K562 (cell line): ENCODE measurements around the gene CCDC124. TPM values are rescaled to one million over a fixed set of nuclear protein-coding genes. Genes with fewer than 3 reads are reported as not detected.

Experiments
- ARID2 ChIP-seq: fragments of 450-650 bp; IDR thresholded peaks from 2 replicates; pipeline ENCODE4 v1.6.1; 2017; ENCODE audit warnings: antibody characterized with exemption, mild to moderate bottlenecking
- ATF7 ChIP-seq: fragments of 450-650 bp; IDR thresholded peaks from 2 replicates; pipeline ENCODE4 v1.7.1; 2014; ENCODE audit warnings: mild to moderate bottlenecking, moderate library complexity
- BRCA1 ChIP-seq, 2 experiments: fragments of 450-650 bp in 1 of 2; sonication (generic) in 1 of 2; formaldehyde crosslinking in 1 of 2; IDR thresholded peaks; 2 replicates each; pipeline versions ENCODE4 v1.5.0 to v1.6.1; 2017 to 2020; ENCODE audit warnings: mild to moderate bottlenecking in 1 of 2, missing genetic modification reagents in 1 of 2
- FOXJ2 ChIP-seq: fragments of 200-800 bp; sonication (Bioruptor generic); IDR thresholded peaks from 2 replicates; pipeline ENCODE4 v1.6.1; 2016; ENCODE audit warnings: missing genetic modification characterization, missing compliant biosample characterization
- IRF1 ChIP-seq: sonication (generic); formaldehyde crosslinking; IDR thresholded peaks from 2 replicates; pipeline ENCODE4 v1.8.0; 2022; ENCODE audit warnings: missing genetic modification reagents, mild to moderate bottlenecking, borderline replicate concordance
- MAX ChIP-seq: sonication (generic); formaldehyde crosslinking; IDR thresholded peaks from 2 replicates; pipeline ENCODE4 v1.9.0; 2022; ENCODE audit warnings: mild to moderate bottlenecking, missing genetic modification reagents
- MCM2 ChIP-seq: fragments of 450-650 bp; IDR thresholded peaks from 2 replicates; pipeline ENCODE4 v1.6.1; 2017; ENCODE audit warnings: low read depth, mild to moderate bottlenecking
- MITF ChIP-seq: IDR thresholded peaks from 2 replicates; pipeline ENCODE4 v1.6.1; 2014; ENCODE audit warnings: antibody characterized with exemption
- MNT ChIP-seq, 2 experiments: fragments of 450-650 bp; conservative IDR thresholded peaks; 2 replicates each; pipeline ENCODE4 v1.6.1; 2017; ENCODE audit warnings: mild to moderate bottlenecking in 2 of 2, moderate library complexity in 2 of 2
- MTA2 ChIP-seq: fragments of 450-650 bp; IDR thresholded peaks from 2 replicates; pipeline ENCODE4 v1.6.1; 2016; ENCODE audit warnings: low read depth
- NR3C1 ChIP-seq: sonication (generic); formaldehyde crosslinking; IDR thresholded peaks from 2 replicates; pipeline ENCODE4 v1.8.1; 2022; ENCODE audit warnings: missing genetic modification reagents
- RBM15 ChIP-seq: fragments of 200-400 bp; formaldehyde crosslinking; IDR thresholded peaks from 2 replicates; pipeline ENCODE4 v1.6.1; 2018; ENCODE audit warnings: mild to moderate bottlenecking, low read length, moderate library complexity; ENCODE audit not compliant: insufficient read depth
- RBM25 ChIP-seq: fragments of 200-400 bp; formaldehyde crosslinking; IDR thresholded peaks from 2 replicates; pipeline ENCODE4 v1.6.1; 2018; ENCODE audit warnings: low read length, low read depth, moderate library complexity; ENCODE audit not compliant: severe bottlenecking
- RFX1 ChIP-seq: fragments of 450-650 bp; IDR thresholded peaks from 2 replicates; pipeline ENCODE4 v1.6.1; 2016; ENCODE audit warnings: mild to moderate bottlenecking, moderate library complexity
- SMARCA5 ChIP-seq: fragments of 450-650 bp; IDR thresholded peaks from 2 replicates; pipeline ENCODE4 v1.6.1; 2016
- TAF15 ChIP-seq: fragments of 200-400 bp; formaldehyde crosslinking; IDR thresholded peaks from 2 replicates; pipeline ENCODE4 v1.6.1; 2017; ENCODE audit warnings: mild to moderate bottlenecking, low read depth, low read length, moderate library complexity
- ZBTB12 ChIP-seq: fragments of 250-450 bp; sonication (Bioruptor Pico); IDR thresholded peaks from 2 replicates; pipeline ENCODE4 v1.4.0; 2020
- ZBTB17 ChIP-seq: fragments of 450-650 bp; formaldehyde crosslinking; IDR thresholded peaks from 2 replicates; pipeline ENCODE4 v1.4.0; 2020; ENCODE audit warnings: mild to moderate bottlenecking
- ZBTB2 ChIP-seq: fragments of 450-650 bp; IDR thresholded peaks from 2 replicates; pipeline ENCODE4 v1.6.1; 2016; ENCODE audit warnings: antibody characterized with exemption
- ZBTB7A ChIP-seq: IDR thresholded peaks from 2 replicates; pipeline ENCODE4 v1.6.1; 2011; ENCODE audit warnings: low read depth, mild to moderate bottlenecking, low read length, moderate library complexity, borderline replicate concordance; ENCODE audit not compliant: control insufficient read depth
- ZFP1 ChIP-seq: fragments of 450-650 bp; formaldehyde crosslinking; IDR thresholded peaks from 2 replicates; pipeline ENCODE4 v1.4.0; 2020; ENCODE audit warnings: mild to moderate bottlenecking, mixed read lengths
- ZFPM2 ChIP-seq: fragments of 250-450 bp; sonication (Bioruptor Pico); IDR thresholded peaks from 2 replicates; pipeline ENCODE4 v1.5.1; 2022; ENCODE audit warnings: mild to moderate bottlenecking
- ZNF133 ChIP-seq: fragments of 250-450 bp; sonication (Bioruptor Pico); IDR thresholded peaks from 2 replicates; pipeline ENCODE4 v1.4.0; 2020; ENCODE audit warnings: mild to moderate bottlenecking
- ZNF695 ChIP-seq: fragments of 450-650 bp; formaldehyde crosslinking; IDR thresholded peaks from 2 replicates; pipeline ENCODE4 v1.4.0; 2020; ENCODE audit warnings: mild to moderate bottlenecking, moderate library complexity
- ZNF76 ChIP-seq: fragments of 250-450 bp; sonication (Bioruptor Pico); IDR thresholded peaks from 2 replicates; pipeline ENCODE4 v1.4.0; 2020; ENCODE audit warnings: mild to moderate bottlenecking, moderate library complexity, borderline replicate concordance
- polyA plus RNA-seq, 8 experiments: library from polyadenylated mRNA; depleted of rRNA in 4 of 8; stranded (reverse) in 5 of 8; unstranded in 3 of 8; fragments of >200 nt; fragmentation: Nextera tagmentation in 2 of 8; fragmentation: Illumina TruSeq in 1 of 8; extraction: Ambion mirVana in 2 of 8; extraction: Trizol in 1 of 8; gene quantifications; 2 replicates each; pipeline versions ENCODE4 v1.2.1 to v1.2.3, GENCODE V29; 2011 to 2014; ENCODE audit warnings: inconsistent platforms in 1 of 8, missing spikeins in 1 of 8
- total RNA-seq, 7 experiments: library from RNA; depleted of rRNA in 6 of 7; stranded (reverse); fragments of >200 nt in 6 of 7; fragmentation: Illumina TruSeq in 2 of 7; extraction: Trizol in 2 of 7; gene quantifications; 2 replicates each; pipeline versions ENCODE4 v1.2.1 to v1.2.3, GENCODE V29; 2011 to 2021; ENCODE audit warnings: low replicate concordance in 1 of 7

CCDC124 gene
- total and polyA plus RNA-seq, 9 of the 15 experiments (the other 6 are each of a cell fraction or from before 2014, with no cell fraction given) = 5.8 to 234 (median 40.1) TPM

GRCh38 chr19:17953869-17954268, 21.1 kb downstream of the CCDC124 start (continued):
- TF ChIP-seq IRF1 (CRISPR knock-in tag) = no peak
- no peak for TF ChIP-seq MAX (CRISPR knock-in tag)
- peak; percentile 14; the same call in 1 of the 2 replicates for TF ChIP-seq ZBTB7A
- TF ChIP-seq RBM15 = no peak
- no peak for TF ChIP-seq SMARCA5
- no peak for TF ChIP-seq NR3C1 (CRISPR knock-in tag)
- TF ChIP-seq ZNF133 (CRISPR knock-in tag) = no peak
- TF ChIP-seq MNT (conservative IDR thresholded peaks at IDR 0.05) = 0 out of 4 replicates have a peak, but pooled peaks of 1 of the 2 experiments have one; percentile 22
- TF ChIP-seq RBM25 = no peak
- TF ChIP-seq ZFPM2 (CRISPR knock-in tag) = no peak
- peak; percentile 41; the same call in 1 of the 2 replicates for TF ChIP-seq ATF7
- TF ChIP-seq ZNF695 (CRISPR knock-in tag) = no peak
- TF ChIP-seq ZNF76 = no peak
- no peak for TF ChIP-seq MCM2
- no peak for TF ChIP-seq ZBTB12
- no peak for TF ChIP-seq MTA2
- TF ChIP-seq ZFP1 (CRISPR knock-in tag) = no peak
- no peak for TF ChIP-seq TAF15
- peak; percentile 67; the same call in 1 of the 2 replicates for TF ChIP-seq ZBTB2
- TF ChIP-seq RFX1 = no peak
- TF ChIP-seq FOXJ2 = no peak
- TF ChIP-seq ZBTB17 (CRISPR knock-in tag) = no peak
- no peak for TF ChIP-seq MITF
- no peak for TF ChIP-seq ARID2
- TF ChIP-seq BRCA1 (IDR thresholded peaks at IDR 0.05) = no peak
- TF ChIP-seq BRCA1 (CRISPR knock-in tag; IDR thresholded peaks at IDR 0.05) = no peak
